ENCODE measurements around the gene PPP1R12A.

DNA sequence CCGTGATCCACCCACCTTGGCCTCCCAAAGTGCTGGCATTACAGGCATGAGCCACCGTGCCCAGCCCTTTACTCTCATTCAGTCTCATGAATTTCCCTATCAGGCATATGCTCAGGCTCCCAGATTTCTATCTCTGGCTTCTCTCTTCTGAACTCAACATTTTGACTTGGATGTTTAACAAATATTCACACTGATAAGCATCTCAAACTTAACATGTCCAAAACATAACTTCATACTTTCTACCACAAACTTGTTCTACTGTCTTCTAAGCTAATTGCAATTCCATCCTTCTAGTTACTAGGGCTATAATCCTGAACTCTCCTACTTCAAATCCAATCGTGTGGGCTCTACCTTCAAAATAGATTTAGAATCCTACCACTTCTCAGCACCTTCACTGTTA lies 170.3 kb downstream of the PPP1R12A start:
- TF ChIP-seq POLR2A (IDR thresholded peaks at IDR 0.05) (no peak), POLR2AphosphoS5 (IDR thresholded peaks at IDR 0.05) (no peak)
- TF ChIP-seq, protein P1, sequence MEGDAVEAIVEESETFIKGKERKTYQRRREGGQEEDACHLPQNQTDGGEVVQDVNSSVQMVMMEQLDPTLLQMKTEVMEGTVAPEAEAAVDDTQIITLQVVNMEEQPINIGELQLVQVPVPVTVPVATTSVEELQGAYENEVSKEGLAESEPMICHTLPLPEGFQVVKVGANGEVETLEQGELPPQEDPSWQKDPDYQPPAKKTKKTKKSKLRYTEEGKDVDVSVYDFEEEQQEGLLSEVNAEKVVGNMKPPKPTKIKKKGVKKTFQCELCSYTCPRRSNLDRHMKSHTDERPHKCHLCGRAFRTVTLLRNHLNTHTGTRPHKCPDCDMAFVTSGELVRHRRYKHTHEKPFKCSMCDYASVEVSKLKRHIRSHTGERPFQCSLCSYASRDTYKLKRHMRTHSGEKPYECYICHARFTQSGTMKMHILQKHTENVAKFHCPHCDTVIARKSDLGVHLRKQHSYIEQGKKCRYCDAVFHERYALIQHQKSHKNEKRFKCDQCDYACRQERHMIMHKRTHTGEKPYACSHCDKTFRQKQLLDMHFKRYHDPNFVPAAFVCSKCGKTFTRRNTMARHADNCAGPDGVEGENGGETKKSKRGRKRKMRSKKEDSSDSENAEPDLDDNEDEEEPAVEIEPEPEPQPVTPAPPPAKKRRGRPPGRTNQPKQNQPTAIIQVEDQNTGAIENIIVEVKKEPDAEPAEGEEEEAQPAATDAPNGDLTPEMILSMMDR (IDR thresholded peaks at IDR 0.05): no peak
